ENCODE data around the gene PCNX1. TPM values are rescaled to one million over a fixed set of nuclear protein-coding genes. Genes with fewer than 3 reads are reported as not detected.
"Not testable (repeated sequence)": the region's sequence is repeated elsewhere in the genome, so short reads cannot be mapped to it uniquely, and the experiment has no call there.

Gene PCNX1
- polyA plus RNA-seq, 10 donors = 19.7 to 32.1 (median 23.7) TPM

- DNase-seq = not testable (repeated sequence)
Observed at GRCh38 chr14:71147335-71147734, 240.1 kb downstream of the PCNX1 start.

GRCh38 chr14:71148627-71149026 is 241.4 kb downstream of the PCNX1 start:
- no peak for DNase-seq

- no peak for DNase-seq
Observed at GRCh38 chr14:71150737-71151136, 243.5 kb downstream of the PCNX1 start.

DNA sequence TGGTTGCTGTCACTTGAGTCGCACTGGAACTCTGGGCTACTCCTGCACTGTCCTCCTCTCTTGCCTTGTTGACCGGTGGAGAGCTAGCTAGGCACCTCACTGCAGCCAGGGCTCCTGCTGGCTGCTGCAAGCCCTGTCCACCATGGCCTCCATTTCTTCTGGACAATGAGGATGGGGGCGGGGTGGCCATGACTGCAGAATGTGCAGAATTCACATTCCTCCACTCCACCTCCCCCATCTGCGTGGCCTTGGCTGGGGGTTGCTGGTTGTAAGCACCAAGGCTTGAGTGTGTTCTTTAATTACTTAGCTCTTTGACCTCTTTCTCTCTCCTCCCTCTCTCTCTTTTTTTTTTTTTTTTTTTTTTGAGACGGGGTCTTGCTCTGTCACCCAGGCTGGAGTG is 248.5 kb downstream of the PCNX1 start:
- no peak for DNase-seq

GRCh38 chr14:71163050-71163841 is 256.0 kb downstream of the PCNX1 start:
- DNase-seq = no peak

DNA sequence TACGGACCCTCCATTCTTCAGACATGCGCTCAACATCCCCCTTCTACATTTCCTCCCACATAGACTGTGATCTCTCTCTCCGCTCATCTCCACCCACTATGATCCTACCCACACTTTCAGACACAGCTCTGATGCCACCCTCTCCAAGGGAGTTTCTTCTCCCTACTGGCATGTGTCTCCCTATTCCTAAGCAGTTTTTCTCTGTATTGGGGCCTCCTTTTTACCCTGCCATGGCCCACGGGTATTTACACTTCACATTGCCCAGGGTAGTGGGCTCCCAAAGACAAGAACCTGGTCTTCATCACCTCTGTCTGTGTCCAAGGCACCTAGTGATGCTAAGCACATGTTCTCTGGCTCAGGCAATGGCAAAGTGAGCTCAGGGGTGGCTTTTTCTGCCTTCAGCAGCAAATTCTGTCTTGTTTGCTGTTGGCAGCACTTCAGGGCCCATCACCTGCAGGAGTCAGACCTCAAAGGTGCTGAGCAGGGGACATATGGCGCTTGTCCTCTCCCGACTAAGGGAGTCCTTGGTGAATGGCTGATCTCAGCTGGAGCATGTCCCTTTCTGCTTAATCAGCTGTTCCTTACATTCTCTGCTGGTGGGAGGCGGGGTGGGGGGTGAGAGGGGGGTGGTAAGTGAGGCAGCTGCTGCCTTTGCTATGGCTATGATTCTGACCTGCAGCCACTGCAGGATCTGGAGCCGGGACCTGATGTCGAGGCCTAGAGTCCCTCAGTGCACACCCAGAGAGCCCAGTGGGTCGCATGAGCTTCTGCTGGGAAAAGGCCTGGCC is 256.8 kb downstream of the PCNX1 start:
- DNase-seq = no peak

Other genes with a start within 250 kb of the PCNX1 start
- under 1 TPM; 0.17 to 0.98 (median 0.28) TPM for gene MAP3K9, start 97.9 kb upstream of the PCNX1 start, polyA plus RNA-seq (ENCODE audit: insufficient read length in 10 of 10)